CD4-positive, alpha-beta T cell (primary cell): ENCODE data around the gene NAAA. TPM values are rescaled to one million over a fixed set of nuclear protein-coding genes. Genes with fewer than 3 reads are reported as not detected.

Experiments
- ATAC-seq: fragments of 200-7000 bp; cut with Tn5 transposase; one replicate; pipeline ENCODE4 v1.10.0; 2022; ENCODE audit warnings: mild to moderate bottlenecking; ENCODE audit not compliant: poor library complexity
- CTCF ChIA-PET: fragments of 350-600 bp; sonication (Branson Sonifier 250); formaldehyde crosslinking; loops from one replicate; lab custom pipeline; 2021; ENCODE audit warnings: antibody characterized with exemption, inconsistent platforms; lab: Charles Lee
- POLR2A ChIA-PET: fragments of 350-600 bp; sonication (Branson Sonifier 250); formaldehyde crosslinking; loops from one replicate; lab custom pipeline; 2021; ENCODE audit warnings: antibody characterized with exemption, inconsistent platforms; lab: Charles Lee
- DNase-seq, 14 experiments: peaks; one replicate each; pipeline ENCODE4 v3.0.0-alpha.2; 2013 to 2020; ENCODE audit warnings: mixed read lengths in 2 of 14
- H3K27ac ChIP-seq, 2 donors: one replicate each; pipeline versions ENCODE4 v1.5.1 to v1.7.0; 2013; ENCODE audit warnings: low read length in 2 of 2, low read depth in 1 of 2, mild to moderate bottlenecking in 1 of 2
- H3K27me3 ChIP-seq, 2 experiments: 1 replicate in 1 of 2; 2 replicates in 1 of 2; pipeline versions ENCODE4 v1.6.1 to v1.7.0; 2013; ENCODE audit warnings: low read length in 2 of 2, control low read depth in 1 of 2, mild to moderate bottlenecking in 1 of 2, moderate library complexity in 1 of 2; ENCODE audit not compliant: insufficient read depth in 2 of 2, control insufficient read depth in 1 of 2
- H3K36me3 ChIP-seq: one replicate; pipeline ENCODE4 v1.6.1; 2013; ENCODE audit warnings: low read length, control low read depth; ENCODE audit not compliant: insufficient read depth
- H3K4me1 ChIP-seq: one replicate; pipeline ENCODE4 v1.6.1; 2013; ENCODE audit warnings: low read length, control low read depth; ENCODE audit not compliant: insufficient read depth
- H3K4me3 ChIP-seq: one replicate; pipeline ENCODE4 v1.5.1; 2013; ENCODE audit warnings: mild to moderate bottlenecking, low read length, moderate library complexity
- H3K9me3 ChIP-seq, 2 experiments: 1 replicate in 1 of 2; 2 replicates in 1 of 2; pipeline versions ENCODE4 v1.6.1 to v1.7.0; 2013; ENCODE audit warnings: low read length in 2 of 2, mild to moderate bottlenecking in 2 of 2, control low read depth in 1 of 2, moderate library complexity in 1 of 2; ENCODE audit not compliant: control insufficient read depth in 1 of 2, insufficient read depth in 1 of 2
- H3K27ac Mint-ChIP-seq: one replicate; pipeline ENCODE4 v1.8.0; 2020; ENCODE audit warnings: mixed read lengths
- H3K27me3 Mint-ChIP-seq: one replicate; pipeline ENCODE4 v1.8.0; 2021; ENCODE audit warnings: mixed read lengths
- H3K36me3 Mint-ChIP-seq: one replicate; pipeline ENCODE4 v1.8.0; 2021; ENCODE audit warnings: low read depth, mixed read lengths
- H3K4me1 Mint-ChIP-seq: one replicate; pipeline ENCODE4 v1.8.0; 2021; ENCODE audit warnings: low read depth, mixed read lengths
- H3K4me3 Mint-ChIP-seq: one replicate; pipeline ENCODE4 v1.8.0; 2020; ENCODE audit warnings: mild to moderate bottlenecking, mixed read lengths
- H3K9me3 Mint-ChIP-seq: one replicate; pipeline ENCODE4 v1.8.0; 2020; ENCODE audit warnings: mixed read lengths
- CTCF ChIP-seq: fragments of 200-600 bp; IDR thresholded peaks from one replicate; pipeline ENCODE4 v1.8.0; 2022; ENCODE audit warnings: antibody characterized with exemption, mild to moderate bottlenecking
- intact Hi-C, 2 experiments: fragments of 100-400 bp; cut with DNase I in 1 of 2; cut with micrococcal nuclease in 1 of 2; formaldehyde crosslinking; loops; one replicate each; pipeline versions ENCODE4 v1.15.1 to v1.9.0; 2023 to 2025; cut with DNase I, micrococcal nuclease
- total RNA-seq, 174 experiments: library from RNA in 2 of 174; stranded (reverse) in 2 of 174; gene quantifications; one replicate each; pipeline ENCODE4 v1.2.3 and lab custom pipeline; 2021 to 2026

Gene NAAA
- total RNA-seq, 2 experiments from 2014 or later, result 32.6 to 33.3 TPM

- ChIA-PET POLR2A (no interaction called here), CTCF (interaction anchor here (2.1 kb wide), 1 partner anchor 9 kb away, joined by 6 read pairs; no protein-coding TSS in a partner anchor)
- no peaks in the 10 kb centered on the region for H3K4me1 Mint-ChIP-seq
- intact Hi-C loops, result no loop called here
- H3K4me3 ChIP-seq, result no peak overlapping the region
- H3K27ac Mint-ChIP-seq, result no peak overlapping the region
- H3K36me3 Mint-ChIP-seq, result peaks cover 87% of the 10 kb centered on the region
- H3K4me1 ChIP-seq, result no peaks in the 10 kb centered on the region
- no peak for ATAC-seq
- H3K4me3 Mint-ChIP-seq, result no peak overlapping the region
- peaks cover 76% of the 10 kb centered on the region for H3K36me3 ChIP-seq
- no peaks in the 10 kb centered on the region for H3K27me3 Mint-ChIP-seq
- no peak for DNase-seq
- H3K27ac ChIP-seq, result no peak overlapping the region
- H3K9me3 ChIP-seq, result no peaks in the 10 kb centered on the region
- TF ChIP-seq CTCF, result no peak
- no peaks in the 10 kb centered on the region for H3K9me3 Mint-ChIP-seq
- no peaks in the 10 kb centered on the region for H3K27me3 ChIP-seq
Measured at GRCh38 chr4:75924309-75924827, 16.4 kb downstream of the NAAA start.

- H3K27ac Mint-ChIP-seq, result no peak overlapping the region
- no peaks in the 10 kb centered on the region for H3K27me3 ChIP-seq
- H3K36me3 ChIP-seq, result peaks cover 75% of the 10 kb centered on the region
- no peaks in the 10 kb centered on the region for H3K4me1 Mint-ChIP-seq
- no peak overlapping the region for H3K4me3 ChIP-seq
- TF ChIP-seq CTCF, result no peak
- DNase-seq, result no peak
- peaks cover 88% of the 10 kb centered on the region for H3K36me3 Mint-ChIP-seq
- intact Hi-C loops, result no loop called here
- ChIA-PET CTCF (no interaction called here), POLR2A (no interaction called here)
- H3K9me3 Mint-ChIP-seq, result no peaks in the 10 kb centered on the region
- ATAC-seq, result no peak
- H3K4me3 Mint-ChIP-seq, result no peak overlapping the region
- no peaks in the 10 kb centered on the region for H3K9me3 ChIP-seq
- no peak overlapping the region for H3K27ac ChIP-seq
- H3K4me1 ChIP-seq, result no peaks in the 10 kb centered on the region
- H3K27me3 Mint-ChIP-seq, result no peaks in the 10 kb centered on the region
Measured at GRCh38 chr4:75922588-75922987, 18.2 kb downstream of the NAAA start.

- Histone ChIP-seq H3K4me1 (no peaks in the 10 kb centered on the region), H3K27me3 (no peaks in the 10 kb centered on the region), H3K9me3 (no peaks in the 10 kb centered on the region), H3K27ac (no peak overlapping the region), H3K4me3 (no peak overlapping the region), H3K36me3 (peaks cover 76% of the 10 kb centered on the region)
- H3K4me1 Mint-ChIP-seq, result no peaks in the 10 kb centered on the region
- intact Hi-C loops, result no loop called here
- DNase-seq (no peak), ATAC-seq (no peak)
- TF ChIP-seq CTCF, result no peak
- no peak overlapping the region for H3K4me3 Mint-ChIP-seq
- H3K36me3 Mint-ChIP-seq, result peaks cover 87% of the 10 kb centered on the region
- POLR2A ChIA-PET, result no interaction called here
- H3K27ac Mint-ChIP-seq, result no peak overlapping the region
- CTCF ChIA-PET, result no interaction called here
- no peaks in the 10 kb centered on the region for H3K27me3 Mint-ChIP-seq
- H3K9me3 Mint-ChIP-seq, result no peaks in the 10 kb centered on the region
Measured at GRCh38 chr4:75921910-75922309, 18.9 kb downstream of the NAAA start.
